ENCODE results near the gene TMEM247.

TMEM247 gene

DNA sequence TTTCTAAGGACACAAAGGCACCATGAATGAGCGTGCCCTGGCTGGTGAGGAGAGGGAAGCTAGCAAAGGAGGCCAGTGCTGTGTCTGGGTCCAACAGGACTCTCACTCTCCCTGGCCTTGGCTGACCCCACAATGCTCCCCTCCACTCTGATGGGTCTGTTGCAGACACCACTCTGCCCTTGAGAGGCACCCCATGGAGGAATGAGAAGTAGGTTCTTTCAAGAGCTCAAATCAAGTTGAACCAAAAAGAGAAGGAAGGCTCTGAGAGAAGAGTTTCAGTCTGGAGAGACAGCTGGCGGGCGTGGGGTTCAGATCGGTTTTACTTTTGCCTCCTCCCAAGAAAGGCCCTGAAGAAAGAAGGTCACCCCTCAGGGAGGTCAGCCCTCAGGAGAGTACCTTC is 18.4 kb downstream of the TMEM247 start:
- TF ChIP-seq POU6F1 (CRISPR knock-in tag; IDR thresholded peaks at IDR 0.05; ENCODE audit: borderline replicate concordance, low read depth) (no peak), ZC3H10 (CRISPR knock-in tag; IDR thresholded peaks at IDR 0.05) (no peak), ZFP3 (CRISPR knock-in tag; IDR thresholded peaks at IDR 0.05) (no peak), TOX (CRISPR knock-in tag; IDR thresholded peaks at IDR 0.05; ENCODE audit: borderline replicate concordance) (no peak), ZNF70 (CRISPR knock-in tag; IDR thresholded peaks at IDR 0.05) (no peak), ESRRG (CRISPR knock-in tag; IDR thresholded peaks at IDR 0.05) (no peak), ZNF8 (CRISPR knock-in tag; IDR thresholded peaks at IDR 0.05) (no peak), CREB5 (CRISPR knock-in tag; IDR thresholded peaks at IDR 0.05; ENCODE audit: low read depth) (no peak), OSR1 (CRISPR knock-in tag; IDR thresholded peaks at IDR 0.05) (no peak), ARNTL (CRISPR knock-in tag; IDR thresholded peaks at IDR 0.05; ENCODE audit: borderline replicate concordance, low read depth) (no peak), ISL1 (CRISPR knock-in tag; IDR thresholded peaks at IDR 0.05) (no peak), PATZ1 (CRISPR knock-in tag; IDR thresholded peaks at IDR 0.05; ENCODE audit: borderline replicate concordance) (no peak)
- TF ChIP-seq, protein P1, sequence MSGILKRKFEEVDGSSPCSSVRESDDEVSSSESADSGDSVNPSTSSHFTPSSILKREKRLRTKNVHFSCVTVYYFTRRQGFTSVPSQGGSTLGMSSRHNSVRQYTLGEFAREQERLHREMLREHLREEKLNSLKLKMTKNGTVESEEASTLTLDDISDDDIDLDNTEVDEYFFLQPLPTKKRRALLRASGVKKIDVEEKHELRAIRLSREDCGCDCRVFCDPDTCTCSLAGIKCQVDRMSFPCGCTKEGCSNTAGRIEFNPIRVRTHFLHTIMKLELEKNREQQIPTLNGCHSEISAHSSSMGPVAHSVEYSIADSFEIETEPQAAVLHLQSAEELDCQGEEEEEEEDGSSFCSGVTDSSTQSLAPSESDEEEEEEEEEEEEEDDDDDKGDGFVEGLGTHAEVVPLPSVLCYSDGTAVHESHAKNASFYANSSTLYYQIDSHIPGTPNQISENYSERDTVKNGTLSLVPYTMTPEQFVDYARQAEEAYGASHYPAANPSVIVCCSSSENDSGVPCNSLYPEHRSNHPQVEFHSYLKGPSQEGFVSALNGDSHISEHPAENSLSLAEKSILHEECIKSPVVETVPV (CRISPR knock-in tag; IDR thresholded peaks at IDR 0.05) = no peak
- TF ChIP-seq, protein P2, sequence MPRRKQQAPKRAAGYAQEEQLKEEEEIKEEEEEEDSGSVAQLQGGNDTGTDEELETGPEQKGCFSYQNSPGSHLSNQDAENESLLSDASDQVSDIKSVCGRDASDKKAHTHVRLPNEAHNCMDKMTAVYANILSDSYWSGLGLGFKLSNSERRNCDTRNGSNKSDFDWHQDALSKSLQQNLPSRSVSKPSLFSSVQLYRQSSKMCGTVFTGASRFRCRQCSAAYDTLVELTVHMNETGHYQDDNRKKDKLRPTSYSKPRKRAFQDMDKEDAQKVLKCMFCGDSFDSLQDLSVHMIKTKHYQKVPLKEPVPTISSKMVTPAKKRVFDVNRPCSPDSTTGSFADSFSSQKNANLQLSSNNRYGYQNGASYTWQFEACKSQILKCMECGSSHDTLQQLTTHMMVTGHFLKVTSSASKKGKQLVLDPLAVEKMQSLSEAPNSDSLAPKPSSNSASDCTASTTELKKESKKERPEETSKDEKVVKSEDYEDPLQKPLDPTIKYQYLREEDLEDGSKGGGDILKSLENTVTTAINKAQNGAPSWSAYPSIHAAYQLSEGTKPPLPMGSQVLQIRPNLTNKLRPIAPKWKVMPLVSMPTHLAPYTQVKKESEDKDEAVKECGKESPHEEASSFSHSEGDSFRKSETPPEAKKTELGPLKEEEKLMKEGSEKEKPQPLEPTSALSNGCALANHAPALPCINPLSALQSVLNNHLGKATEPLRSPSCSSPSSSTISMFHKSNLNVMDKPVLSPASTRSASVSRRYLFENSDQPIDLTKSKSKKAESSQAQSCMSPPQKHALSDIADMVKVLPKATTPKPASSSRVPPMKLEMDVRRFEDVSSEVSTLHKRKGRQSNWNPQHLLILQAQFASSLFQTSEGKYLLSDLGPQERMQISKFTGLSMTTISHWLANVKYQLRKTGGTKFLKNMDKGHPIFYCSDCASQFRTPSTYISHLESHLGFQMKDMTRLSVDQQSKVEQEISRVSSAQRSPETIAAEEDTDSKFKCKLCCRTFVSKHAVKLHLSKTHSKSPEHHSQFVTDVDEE (CRISPR knock-in tag; IDR thresholded peaks at IDR 0.05) = no peak
- no peak for ATAC-seq

- no peak for TF ChIP-seq ARNTL (CRISPR knock-in tag; IDR thresholded peaks at IDR 0.05; ENCODE audit: borderline replicate concordance, low read depth)
- no peak for TF ChIP-seq ZFP30 (CRISPR knock-in tag; IDR thresholded peaks at IDR 0.05)
- ATAC-seq = no peak
These were observed 19.3 kb downstream of the TMEM247 start for GRCh38 chr2:46498681-46499080.

- peak; percentile 34 for ATAC-seq
- no peak for TF ChIP-seq POU6F1 (CRISPR knock-in tag; IDR thresholded peaks at IDR 0.05; ENCODE audit: borderline replicate concordance, low read depth)
- TF ChIP-seq CSDC2 (CRISPR knock-in tag; IDR thresholded peaks at IDR 0.05) = no peak
- 0 out of 2 replicates have a peak, but pooled peaks have one; percentile 27 for TF ChIP-seq GLIS3 (CRISPR knock-in tag; IDR thresholded peaks at IDR 0.05)
These were observed 20.0 kb downstream of the TMEM247 start for GRCh38 chr2:46499392-46499785.

DNA sequence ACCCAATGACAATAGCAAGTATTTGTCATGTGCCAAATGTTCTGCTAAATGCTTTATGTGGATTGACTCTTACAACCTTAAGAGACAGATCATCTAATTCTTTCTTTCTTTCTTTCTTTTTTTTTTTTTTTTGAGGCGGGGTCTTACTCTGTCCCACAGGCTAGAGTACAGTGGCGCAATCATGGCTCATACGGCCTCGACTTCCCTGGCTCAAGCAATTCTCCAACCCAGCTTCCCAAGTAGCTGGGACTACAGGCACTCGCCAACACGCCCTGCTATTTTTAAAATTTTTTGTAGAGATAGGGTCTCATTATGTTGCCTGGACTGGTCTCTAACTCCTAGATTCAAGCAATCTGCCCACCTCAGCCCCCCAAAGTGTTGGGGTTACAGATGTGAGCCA is 21.4 kb downstream of the TMEM247 start:
- ATAC-seq = no peak
- TF ChIP-seq ARNTL (CRISPR knock-in tag; IDR thresholded peaks at IDR 0.05; ENCODE audit: borderline replicate concordance, low read depth) (no peak), BACH2 (CRISPR knock-in tag; IDR thresholded peaks at IDR 0.05; ENCODE audit: borderline replicate concordance) (no peak), CREB5 (CRISPR knock-in tag; IDR thresholded peaks at IDR 0.05; ENCODE audit: low read depth) (no peak), ESRRG (CRISPR knock-in tag; IDR thresholded peaks at IDR 0.05) (no peak), PATZ1 (CRISPR knock-in tag; IDR thresholded peaks at IDR 0.05; ENCODE audit: borderline replicate concordance) (no peak), GLIS3 (CRISPR knock-in tag; IDR thresholded peaks at IDR 0.05) (no peak), RARB (CRISPR knock-in tag; IDR thresholded peaks at IDR 0.05) (no peak), ISL1 (CRISPR knock-in tag; IDR thresholded peaks at IDR 0.05) (no peak), ZFP30 (CRISPR knock-in tag; IDR thresholded peaks at IDR 0.05) (no peak), PPARA (CRISPR knock-in tag; IDR thresholded peaks at IDR 0.05; ENCODE audit: borderline replicate concordance) (no peak), ZC3H10 (CRISPR knock-in tag; IDR thresholded peaks at IDR 0.05) (no peak)
